H7 (cell line): ENCODE data around the gene HSPA2. TPM values are rescaled to one million over a fixed set of nuclear protein-coding genes. Genes with fewer than 3 reads are reported as not detected.

Experiments used
- total RNA-seq: library from RNA; depleted of rRNA; stranded (reverse); fragments of >200 nt; shearing (Covaris generic); gene quantifications from 2 replicates; pipeline ENCODE4 v1.2.3, GENCODE V29; 2014; rRNA removed

HSPA2 gene
- total RNA-seq, 1 experiment from 2014 or later, result 14.1 TPM

Other genes starting within 250 kb of the HSPA2 start
- 0.07 TPM in 2 replicates for gene ESR2, start 246.4 kb upstream of the HSPA2 start, total RNA-seq
- gene MTHFD1, start 152.4 kb upstream of the HSPA2 start, total RNA-seq, result 55.8 and 58.6 TPM in 2 replicates
- 0.62 and 1.1 TPM in 2 replicates for gene AKAP5, start 75.2 kb upstream of the HSPA2 start, total RNA-seq
- 3.9 and 7.2 TPM in 2 replicates for gene ZBTB25, start 36.9 kb upstream of the HSPA2 start, total RNA-seq
- 16.0 and 24.7 TPM in 2 replicates for gene ZBTB1, start 36.0 kb upstream of the HSPA2 start, total RNA-seq
- 0.28 and 0.41 TPM in 2 replicates for gene PPP1R36, start 9.2 kb downstream of the HSPA2 start, total RNA-seq
- gene PLEKHG3, start 163.7 kb downstream of the HSPA2 start, total RNA-seq, result 36.7 and 47.0 TPM in 2 replicates